Measurements from ENCODE around the gene MAPK7.

Gene MAPK7

DNA sequence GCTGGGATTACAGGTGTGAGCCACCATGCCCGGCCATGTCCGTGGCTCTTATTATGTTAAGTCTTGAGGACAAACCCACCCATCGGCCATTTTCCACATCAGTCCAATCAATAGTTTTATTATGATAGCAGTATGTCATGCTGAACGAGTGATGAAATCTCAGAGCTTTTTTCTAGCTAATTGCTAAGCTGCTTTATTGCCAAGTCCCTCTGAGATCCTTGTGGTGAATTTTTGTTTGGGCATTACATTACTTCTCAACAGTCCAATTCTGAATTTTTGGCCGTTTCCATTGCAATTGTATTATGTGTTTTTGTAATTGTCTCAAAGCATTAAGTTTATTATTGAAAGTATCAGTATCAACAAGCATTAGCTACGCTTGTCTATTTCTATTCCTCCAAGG lies 43.6 kb downstream of the MAPK7 start:
- H3K4me3 ChIP-seq (ENCODE audit: control insufficient read depth, low read depth, low read length) = no peak overlapping the region
- TF ChIP-seq, protein P1, sequence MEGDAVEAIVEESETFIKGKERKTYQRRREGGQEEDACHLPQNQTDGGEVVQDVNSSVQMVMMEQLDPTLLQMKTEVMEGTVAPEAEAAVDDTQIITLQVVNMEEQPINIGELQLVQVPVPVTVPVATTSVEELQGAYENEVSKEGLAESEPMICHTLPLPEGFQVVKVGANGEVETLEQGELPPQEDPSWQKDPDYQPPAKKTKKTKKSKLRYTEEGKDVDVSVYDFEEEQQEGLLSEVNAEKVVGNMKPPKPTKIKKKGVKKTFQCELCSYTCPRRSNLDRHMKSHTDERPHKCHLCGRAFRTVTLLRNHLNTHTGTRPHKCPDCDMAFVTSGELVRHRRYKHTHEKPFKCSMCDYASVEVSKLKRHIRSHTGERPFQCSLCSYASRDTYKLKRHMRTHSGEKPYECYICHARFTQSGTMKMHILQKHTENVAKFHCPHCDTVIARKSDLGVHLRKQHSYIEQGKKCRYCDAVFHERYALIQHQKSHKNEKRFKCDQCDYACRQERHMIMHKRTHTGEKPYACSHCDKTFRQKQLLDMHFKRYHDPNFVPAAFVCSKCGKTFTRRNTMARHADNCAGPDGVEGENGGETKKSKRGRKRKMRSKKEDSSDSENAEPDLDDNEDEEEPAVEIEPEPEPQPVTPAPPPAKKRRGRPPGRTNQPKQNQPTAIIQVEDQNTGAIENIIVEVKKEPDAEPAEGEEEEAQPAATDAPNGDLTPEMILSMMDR (conservative IDR thresholded peaks at IDR 0.05; ENCODE audit: control insufficient read depth, insufficient read depth, low read depth, low read length) = no peak
- no peak for DNase-seq (ENCODE audit: low read depth)

DNA sequence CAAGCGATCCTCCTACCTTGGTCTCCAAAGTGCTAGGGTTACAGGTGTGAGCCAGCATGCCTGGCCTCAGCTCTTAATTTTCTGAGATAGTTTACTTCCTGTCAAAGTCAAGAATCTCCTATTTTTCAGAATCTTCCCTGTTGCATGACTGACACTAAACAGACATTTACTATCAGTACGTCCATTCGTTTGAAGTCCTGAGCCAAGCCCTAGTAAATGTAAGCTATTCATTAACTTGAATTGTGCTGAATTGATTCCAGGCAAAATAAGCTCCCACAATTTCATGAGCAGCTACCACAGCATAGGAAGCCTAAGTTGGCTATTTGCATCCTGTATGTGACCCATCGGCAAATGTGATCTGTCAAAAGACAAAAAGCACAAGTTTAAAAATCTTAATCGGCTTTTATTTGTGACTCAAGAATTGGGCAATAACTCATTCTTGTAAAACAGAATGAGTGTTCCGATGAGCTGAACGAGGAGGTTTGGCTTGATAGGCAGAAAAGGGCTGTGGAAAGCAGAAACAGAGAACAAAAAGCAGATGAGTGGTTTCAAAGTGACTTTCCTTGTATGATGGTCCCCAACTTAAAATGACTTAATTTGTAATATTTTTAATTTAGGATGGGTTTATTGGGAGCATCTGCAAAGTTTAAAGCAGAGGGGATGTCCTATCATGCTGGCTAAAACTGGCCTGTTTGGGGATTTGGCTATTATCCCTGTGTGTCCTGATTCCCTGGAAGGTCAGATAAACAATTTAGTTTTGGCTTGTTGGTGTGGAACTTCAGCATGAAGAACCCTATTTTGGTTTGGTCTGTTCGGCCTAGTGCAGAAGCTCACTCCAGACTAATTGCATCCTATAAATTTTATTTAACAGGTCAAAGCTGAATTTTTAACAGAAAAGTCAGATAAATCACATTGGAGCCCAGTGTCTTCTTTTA lies 46.9 kb downstream of the MAPK7 start:
- TF ChIP-seq, protein P1 (conservative IDR thresholded peaks at IDR 0.05; ENCODE audit: control insufficient read depth, insufficient read depth, low read depth, low read length) = no peak
- no peak overlapping the region for H3K4me3 ChIP-seq (ENCODE audit: control insufficient read depth, low read depth, low read length)
- peak; percentile 72 for DNase-seq (ENCODE audit: low read depth)

DNA sequence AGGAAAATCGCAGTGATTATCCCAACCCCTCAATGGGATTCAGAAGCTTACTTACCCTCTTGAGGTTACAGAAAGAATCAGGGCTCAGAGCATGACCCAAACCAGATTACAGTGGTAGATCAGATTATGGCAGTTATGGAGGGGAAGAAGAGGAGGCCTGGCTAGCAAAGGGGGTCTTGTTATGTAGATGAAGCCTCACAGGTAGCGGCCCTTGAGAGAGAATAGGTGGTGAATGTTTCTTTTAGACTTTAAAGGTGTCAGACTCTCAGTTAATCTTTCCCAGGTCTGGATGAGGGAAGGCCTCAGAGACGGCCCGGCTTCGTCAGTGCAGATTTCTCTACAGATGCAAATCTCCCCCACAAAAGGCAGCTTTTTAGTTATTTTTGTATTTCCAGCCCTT lies 48.3 kb downstream of the MAPK7 start:
- TF ChIP-seq, protein P1 (conservative IDR thresholded peaks at IDR 0.05; ENCODE audit: control insufficient read depth, insufficient read depth, low read depth, low read length) = no peak
- no peak for DNase-seq (ENCODE audit: low read depth)
- no peak overlapping the region for H3K4me3 ChIP-seq (ENCODE audit: control insufficient read depth, low read depth, low read length)

DNA sequence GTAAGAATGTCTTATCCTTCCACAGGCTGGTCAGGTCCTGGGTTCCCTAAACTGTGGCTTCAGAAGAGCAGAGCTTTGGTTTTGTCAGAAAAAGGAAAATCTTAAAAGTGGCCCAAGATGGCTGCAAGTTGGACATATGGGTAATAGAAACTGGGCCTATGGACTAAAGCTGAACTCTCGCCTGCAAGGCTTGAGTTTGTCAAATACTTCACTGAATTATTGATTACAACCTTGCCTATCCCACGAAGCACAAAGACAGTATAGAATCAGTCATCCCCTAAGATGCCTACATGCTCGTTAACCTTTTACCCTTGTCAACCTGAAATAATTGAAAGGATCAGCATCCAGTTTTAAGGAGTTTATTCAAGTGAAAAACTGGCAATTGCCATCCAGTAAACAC lies 53.4 kb downstream of the MAPK7 start:
- H3K4me3 ChIP-seq (ENCODE audit: control insufficient read depth, low read depth, low read length) = no peak overlapping the region
- no peak for DNase-seq (ENCODE audit: low read depth)
- TF ChIP-seq, protein P1 (conservative IDR thresholded peaks at IDR 0.05; ENCODE audit: control insufficient read depth, insufficient read depth, low read depth, low read length) = no peak
